ENCODE data around the gene GUK1.

The GUK1 gene

DNA sequence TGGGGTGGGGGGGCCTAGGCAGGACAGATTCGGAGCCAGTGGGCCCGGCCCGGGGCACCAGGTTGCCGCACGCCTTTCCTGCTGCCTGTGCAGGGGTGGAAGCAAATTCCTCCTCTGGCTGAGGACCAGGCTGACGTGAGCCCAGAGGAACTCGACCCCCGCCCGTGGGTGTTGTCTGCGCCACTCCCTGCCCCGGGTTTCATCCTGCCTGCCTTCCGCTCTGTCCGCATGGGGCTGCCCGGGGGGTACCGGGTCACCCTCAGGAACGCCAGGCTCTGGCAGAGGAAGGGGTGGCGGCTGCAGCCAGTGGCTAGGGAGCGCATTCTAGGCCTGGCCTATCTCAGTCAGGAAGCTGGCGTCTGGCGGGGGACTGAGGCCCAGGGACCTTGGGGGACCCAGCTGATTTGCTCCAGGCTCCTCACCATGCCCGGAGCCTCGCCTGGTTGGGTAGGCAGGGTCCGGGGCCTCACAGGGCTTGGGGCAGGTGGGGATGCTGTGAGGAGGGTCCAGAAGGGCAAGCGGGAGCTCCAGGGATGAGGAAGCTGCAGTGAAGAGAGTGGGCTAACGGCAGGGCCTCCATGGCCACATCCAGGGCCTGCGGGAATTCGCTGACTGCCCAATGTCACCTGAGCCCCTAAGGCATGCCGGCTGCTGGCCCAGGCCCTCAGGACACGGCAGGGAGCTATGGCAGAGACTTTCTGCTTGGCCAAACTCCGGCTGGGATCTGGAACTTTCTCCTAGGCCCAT, 23.1 kb downstream of the GUK1 start:
- DNase-seq (ENCODE audit: low read depth): no peak

DNA sequence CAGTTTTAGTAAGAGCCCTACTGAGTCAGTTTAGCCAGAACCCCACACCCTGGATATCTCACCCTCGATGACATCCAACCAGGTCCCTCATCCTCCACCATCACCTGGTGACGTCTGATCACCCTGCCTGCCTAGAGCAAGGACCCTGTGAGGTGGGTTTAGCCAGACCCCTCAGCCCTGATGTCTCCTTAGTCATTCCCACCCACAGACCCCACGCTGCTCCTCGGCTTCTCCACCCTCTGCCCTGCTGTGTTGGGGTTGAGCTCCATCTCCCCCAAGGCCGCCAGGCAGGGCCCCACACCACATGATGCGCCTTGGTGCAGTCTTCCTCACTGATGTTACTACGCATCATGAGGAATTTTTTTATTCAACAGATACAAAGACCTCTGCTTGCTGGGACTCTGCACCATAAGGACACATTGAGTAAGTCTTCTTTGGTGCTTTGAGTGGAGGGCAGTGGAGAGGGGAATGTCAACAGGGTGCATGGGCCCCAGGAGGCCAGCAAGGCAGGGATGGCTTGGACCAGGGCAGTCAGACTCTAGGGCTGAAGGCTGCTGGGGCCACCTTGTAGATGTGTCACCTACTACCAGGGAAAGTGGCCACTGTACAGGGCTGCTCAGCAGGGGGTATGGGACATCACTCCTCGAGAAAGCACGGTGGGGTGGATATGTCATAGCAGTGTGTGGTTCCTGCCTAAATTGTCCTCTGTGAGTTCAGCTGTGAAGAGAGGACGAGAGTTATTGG, 23.9 kb downstream of the GUK1 start:
- no peak for DNase-seq (ENCODE audit: low read depth)

DNA sequence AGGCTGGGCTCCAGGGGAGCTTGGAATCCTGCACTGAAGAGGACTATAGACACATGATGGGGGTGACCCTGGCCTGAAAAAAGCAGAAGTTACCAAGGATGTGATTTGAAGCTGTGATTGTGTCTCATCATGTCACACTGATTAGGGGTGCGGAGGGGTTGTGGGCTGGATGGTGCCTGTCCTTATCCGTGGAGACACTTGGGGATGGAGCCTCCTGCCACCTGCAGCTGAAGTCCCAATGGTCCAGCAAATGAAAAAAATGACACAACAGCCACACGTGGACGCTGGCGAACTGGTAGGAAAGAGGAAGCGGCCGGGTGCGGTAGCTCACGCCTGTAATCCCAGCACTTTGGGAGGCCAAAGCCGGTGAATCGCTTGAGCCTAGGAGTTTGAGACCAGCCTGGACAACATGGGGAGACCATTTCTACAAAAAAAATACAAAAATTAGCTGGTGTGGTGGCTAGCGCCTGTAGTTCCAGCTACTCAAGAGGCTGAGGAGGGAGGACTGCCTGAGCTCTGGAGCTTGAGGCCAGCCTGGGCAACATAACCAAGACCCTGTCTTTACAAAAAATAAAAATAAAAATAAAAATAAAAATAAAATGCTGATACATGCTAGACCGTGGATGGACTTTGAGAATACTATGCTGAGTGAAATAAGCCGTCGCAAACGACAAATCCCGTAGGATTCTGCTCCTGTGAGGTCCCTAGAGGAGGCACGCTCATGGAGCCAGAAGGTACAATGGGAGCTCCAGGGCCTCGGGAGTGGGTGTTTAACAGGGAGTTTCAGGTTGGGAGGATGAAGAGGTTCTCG, 24.7 kb downstream of the GUK1 start:
- DNase-seq (ENCODE audit: low read depth): no peak

DNA sequence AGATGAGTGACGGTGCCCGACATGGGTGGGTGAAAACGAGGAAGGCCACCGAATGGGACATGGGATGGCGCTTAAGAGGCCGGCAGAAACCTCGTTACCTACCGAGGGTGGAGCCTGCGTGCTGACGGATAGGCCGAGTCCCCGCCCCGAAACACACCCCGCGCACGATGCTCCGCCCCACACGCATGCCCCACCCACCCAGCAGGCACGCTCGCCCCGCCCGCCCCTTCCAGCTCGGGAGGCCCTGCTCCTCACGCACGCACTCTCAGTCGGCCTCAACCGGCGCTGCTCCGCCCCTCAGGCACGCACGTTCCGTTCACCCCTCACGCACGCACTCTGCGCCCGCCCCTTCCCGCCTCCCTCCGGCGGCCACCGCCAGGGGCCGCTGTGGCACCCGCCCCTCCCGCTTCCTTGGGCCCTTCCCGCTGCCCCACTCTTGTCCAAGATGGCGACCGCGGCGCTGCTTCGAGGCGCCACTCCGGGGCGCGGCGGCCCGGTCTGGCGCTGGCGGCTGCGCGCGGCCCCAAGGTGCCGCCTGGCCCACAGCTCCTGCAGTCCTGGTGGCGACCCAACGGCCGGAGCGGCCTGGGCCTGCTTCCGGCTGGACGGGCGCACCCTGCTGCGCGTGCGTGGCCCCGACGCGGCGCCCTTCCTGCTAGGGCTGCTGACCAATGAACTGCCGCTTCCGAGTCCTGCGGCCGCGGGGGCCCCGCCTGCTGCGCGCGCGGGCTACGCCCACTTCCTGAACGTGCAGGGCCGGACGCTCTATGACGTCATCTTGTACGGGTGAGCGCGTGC, 25.5 kb downstream of the GUK1 start, which contains the start of gene IBA57:
TSS of gene IBA57 (plus strand) at position 433 of the 798 bp plus-strand sequence. CDS start at position 446, 13 bp downstream.
- DNase-seq (ENCODE audit: low read depth): peak; percentile 99

DNA sequence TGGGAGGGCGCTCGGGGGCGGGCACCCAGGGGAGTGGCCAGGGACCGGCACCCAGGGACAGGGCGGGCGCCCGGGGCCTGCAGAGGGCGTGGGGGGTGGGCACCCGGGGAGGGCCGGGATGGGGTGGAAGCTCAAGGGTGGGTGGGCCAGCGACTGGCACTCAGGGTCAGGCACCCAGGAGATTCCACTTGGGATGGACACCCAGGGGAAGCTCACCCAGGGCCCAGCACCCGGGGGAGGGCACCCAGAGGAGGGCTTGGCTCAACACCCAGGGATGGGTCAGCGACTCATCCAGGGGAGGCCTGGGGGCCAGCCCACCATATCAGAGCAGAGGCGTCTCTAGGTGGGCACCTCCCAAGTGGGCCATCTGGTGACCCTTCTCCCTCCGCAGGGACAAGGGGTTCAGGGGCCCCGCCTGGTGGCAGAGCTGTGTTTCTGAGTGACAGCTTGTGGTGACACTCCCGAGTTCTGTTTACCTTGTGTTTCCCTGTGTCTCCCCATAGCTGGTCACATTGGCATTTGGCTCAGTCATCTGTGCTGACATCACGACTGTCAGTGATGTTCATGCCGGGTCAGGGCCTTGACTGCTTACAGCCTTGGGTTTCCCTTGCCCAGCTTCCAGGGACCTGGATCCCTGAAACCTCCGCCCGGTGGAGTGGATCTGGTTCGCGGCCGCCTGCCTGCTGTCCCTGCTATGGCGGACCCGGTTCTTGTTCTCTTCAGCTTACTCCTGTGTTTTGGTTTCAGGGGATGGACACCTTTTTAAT, 26.3 kb downstream of the GUK1 start:
- peak; percentile 44 for DNase-seq (ENCODE audit: low read depth)

DNA sequence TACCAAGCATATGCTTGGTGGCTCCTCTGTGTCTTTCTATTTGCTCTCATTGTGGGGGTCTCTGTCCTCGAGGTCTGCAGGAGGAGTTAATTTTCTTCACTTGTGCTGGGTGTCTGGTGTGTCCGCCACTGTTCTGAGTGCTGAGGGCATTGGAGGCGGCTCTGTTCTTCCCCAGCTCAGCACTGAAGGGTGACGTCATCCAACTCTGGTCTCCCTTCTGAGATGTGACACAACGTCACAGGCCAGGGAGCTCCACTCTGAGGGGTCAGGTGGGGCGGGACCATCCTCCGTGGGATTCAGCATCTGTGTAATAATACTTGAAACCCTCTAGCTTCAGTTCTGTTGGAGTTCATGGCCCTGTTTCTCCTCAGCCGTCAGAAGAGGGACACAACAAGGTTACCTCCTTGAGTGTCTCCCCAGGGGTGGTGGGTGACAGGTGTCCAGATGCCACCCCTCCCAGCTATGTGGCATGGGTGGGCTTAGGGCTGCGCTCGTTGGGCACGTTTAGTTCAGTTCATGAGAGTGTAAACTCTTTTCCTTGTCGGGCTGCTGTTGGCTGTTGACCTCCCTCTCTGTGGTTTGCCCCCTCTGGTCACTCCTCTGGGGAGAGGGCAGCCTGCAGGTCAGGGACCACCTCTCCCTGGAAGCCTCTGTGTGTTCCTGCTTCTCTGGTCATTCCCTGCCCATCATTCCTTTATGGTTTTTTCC, 28.6 kb downstream of the GUK1 start:
- no peak for DNase-seq (ENCODE audit: low read depth)

DNA sequence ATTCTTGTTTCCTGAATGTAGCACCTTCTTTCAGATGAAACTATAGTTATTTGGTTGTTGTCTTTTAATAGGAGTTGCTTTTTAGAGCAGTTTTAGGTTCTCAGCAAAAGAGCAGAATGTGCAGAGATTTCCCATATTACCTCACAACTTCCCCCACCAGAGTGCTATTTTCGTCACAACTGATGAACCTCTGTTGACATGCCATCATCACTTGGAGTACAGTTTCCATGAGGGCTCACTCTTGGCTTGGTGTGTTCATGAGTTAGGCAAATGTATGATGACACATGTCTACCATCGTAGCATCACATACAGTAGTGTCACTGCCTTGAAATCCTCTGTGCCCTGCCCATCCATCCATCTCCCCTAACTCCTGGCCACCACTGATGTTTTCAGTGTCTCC, 29.3 kb downstream of the GUK1 start:
- no peak for DNase-seq (ENCODE audit: low read depth)

DNA sequence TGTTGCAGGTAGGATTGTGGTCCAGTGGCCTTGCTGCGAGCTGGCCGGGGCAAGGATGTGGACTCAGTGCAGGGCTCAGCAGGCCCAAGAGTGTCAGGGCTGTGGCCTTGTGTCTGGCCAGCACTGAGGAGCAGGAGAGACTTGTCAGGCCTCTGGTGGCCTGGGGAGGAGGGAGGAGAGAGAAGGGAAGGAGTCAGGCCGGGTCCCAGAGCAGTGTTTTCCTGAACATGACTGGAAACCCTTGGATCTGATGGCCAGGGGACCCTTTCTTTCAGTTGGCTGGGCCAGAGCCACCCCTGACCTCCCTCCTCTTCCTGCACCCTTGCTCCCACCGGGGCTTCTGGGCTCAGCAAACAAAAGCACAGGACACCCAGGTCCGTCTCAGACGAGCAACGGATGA, 30.6 kb downstream of the GUK1 start:
- no peak for DNase-seq (ENCODE audit: low read depth)

DNA sequence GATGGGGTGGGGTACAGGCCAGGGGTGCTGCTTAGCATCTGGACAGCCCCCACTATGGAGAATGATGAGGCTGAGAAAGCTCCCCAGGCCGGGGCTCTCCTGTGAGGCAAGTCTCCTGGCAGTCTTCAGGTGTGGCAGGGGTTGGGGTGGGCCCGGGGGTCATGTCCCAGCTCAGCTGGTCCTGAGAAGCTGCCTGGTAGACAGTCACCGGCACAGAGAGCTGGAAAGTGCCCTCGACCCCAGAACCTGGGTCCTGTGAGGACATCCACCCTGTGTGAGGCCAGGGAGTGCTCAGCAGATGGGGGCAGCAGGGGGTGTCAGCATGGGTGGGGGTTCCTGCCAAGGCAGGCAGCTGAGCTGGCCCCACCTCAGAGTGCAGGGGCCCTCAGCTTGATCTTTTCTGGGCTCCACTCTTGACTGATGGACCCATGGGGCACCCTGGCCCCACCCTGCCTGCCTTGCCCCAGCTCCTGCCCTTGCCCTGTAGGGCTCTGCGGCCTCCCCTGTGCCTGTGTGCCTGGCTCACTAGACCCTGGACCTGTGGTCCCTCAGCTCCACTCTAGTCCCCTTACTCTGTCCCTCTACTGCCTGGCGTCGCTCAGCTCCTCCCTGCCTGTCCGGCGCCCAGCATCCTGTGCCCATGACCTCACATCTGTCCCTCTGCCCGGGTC, 31.3 kb downstream of the GUK1 start:
- no peak for DNase-seq (ENCODE audit: low read depth)

DNA sequence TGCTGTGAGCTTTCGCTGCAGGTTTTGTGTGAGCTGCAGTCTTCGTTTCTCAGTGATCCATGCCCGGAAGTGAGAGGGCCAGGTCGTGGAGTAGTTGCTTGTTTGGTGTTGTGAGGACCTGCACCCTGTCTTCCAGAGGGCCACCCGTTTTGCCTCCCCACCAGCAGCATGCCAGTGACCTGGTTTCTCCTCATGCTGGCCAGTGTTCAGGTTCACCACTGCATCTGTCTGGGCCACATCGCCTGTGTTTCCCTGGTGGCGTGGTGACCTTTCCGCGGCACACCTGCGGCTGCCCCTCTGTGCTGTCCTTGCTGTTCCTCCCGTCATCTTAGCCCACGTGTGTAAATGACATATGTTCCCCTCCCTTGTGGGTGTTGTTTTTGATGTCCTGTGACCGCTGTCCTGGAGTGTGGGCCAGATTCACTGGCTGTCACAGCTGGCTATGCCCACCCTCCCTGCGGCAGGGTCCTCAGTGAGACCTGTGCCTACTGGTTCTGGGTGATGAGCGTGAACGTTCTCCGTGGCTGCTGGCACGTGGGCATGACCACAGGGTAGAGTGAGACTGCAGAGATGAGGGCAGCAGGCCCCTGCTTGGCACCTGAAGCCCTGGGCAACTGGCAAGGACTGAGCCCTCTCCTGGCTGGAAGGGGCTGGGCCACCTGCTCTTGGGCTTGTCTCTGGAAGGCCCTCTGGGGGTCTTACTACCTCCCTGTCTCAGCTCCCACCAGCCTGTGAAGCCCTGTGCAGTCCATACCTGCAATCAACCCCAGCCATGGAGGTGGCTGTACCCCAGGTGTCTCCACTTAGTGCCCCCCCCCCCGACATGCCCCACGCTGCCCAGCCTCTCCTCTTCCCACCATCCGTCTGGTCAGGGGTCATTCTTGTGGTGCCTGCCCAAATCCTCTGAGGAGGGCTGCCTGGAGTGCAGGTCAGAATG, 32.8 kb downstream of the GUK1 start:
- DNase-seq (ENCODE audit: low read depth): no peak

DNA sequence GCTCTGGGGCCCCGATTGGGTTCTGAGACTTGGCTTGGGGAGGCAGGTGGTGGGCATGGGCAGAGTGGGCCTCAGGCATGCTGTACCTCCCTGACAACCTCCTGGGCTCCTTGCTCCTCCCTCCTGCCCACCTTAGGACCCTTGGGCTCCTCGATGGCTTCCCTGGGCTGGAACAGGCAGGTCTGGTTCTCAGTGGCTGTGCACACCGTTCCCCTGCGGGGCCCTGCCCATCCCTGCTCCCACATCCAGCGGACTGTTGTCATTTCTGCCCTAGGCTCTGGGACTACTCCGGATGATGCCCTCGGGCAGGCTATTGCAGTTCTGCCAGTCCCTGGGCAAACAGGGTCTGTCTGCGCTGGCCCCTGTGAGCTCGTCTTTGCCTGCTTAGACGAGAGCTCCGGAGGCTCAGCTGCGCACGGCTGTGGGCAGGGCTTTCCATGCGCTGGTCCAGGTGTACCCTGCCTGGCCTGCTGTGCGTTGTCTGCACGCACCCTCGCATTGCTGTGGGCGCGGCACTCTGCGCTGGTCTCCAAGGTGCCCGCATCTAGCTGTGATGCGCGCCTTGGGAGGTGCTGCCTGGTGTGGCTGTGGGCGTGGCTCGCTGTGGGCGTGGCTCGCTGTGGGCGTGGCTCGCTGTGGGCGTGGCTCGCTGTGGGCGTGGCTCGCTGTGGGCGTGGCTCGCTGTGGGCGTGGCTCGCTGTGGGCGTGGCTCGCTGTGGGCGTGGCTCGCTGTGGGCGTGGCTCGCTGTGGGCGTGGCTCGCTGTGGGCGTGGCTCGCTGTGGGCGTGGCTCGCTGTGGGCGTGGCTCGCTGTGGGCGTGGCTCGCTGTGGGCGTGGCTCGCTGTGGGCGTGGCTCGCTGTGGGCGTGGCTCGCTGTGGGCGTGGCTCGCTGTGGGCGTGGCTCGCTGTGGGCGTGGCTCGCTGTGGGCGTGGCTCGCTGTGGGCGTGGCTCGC, 33.7 kb downstream of the GUK1 start:
- DNase-seq (ENCODE audit: low read depth): peak; percentile 25

DNA sequence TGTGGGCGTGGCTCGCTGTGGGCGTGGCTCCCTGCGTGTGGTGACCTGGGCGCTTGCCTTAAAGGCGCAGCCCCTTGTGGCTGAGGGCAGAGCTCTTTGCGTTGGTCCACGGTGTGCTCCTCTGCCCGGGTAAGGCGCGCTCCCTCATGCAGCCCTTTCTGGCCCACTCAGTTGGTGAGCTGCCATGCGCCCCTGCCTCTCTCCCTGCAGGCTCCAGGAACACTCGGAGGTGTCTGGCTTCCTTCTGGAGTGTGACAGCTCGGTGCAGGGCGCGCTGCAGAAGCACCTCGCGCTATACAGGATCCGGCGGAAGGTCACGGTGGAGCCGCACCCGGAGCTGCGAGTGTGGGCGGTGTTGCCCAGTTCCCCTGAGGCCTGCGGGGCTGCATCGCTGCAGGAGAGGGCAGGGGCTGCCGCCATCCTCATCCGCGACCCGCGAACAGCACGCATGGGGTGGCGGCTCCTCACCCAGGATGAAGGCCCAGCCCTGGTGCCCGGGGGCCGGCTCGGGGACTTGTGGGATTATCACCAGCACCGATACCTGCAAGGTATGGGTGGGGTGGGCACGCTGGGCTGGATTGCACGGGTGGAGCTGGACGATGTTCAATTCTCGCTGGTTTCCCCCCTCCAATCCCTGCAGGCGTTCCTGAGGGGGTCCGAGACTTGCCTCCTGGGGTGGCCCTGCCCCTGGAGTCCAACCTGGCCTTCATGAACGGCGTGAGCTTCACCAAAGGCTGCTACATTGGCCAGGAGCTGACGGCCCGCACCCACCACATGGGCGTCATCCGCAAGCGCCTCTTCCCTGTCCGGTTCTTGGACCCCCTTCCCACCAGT, 34.6 kb downstream of the GUK1 start:
- peak; percentile 28 for DNase-seq (ENCODE audit: low read depth)

DNA sequence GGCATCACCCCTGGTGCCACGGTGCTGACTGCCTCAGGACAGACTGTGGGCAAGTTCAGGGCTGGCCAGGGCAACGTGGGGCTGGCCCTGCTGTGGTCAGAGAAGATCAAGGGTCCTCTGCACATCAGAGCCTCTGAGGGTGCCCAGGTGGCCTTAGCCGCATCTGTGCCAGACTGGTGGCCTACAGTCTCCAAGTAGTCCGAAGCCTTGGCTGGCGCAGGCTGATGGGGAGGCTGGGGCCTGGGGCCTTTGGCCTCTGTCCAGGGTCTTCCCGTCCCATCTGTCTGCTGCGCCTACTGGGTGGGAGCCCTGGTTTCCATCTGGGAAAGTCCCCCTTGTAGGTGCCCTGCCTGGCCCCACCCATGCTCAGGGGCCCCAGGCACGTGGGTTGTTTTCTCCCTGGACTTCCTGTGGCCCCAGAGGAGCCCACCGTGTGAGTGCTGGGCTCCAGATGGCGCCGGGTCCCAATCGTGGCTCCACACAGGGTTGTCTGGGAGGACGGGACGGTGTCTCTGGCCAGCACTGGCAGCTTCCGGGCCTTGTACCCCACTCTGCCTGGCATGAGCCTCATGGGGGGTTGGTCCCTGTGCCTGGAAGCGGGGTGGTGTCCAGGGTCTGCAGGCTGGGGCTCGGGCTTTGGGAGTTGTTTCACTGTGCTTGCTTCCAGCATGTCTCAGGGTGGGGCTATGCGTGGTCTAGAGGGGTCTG, 35.4 kb downstream of the GUK1 start:
- no peak for DNase-seq (ENCODE audit: low read depth)

DNA sequence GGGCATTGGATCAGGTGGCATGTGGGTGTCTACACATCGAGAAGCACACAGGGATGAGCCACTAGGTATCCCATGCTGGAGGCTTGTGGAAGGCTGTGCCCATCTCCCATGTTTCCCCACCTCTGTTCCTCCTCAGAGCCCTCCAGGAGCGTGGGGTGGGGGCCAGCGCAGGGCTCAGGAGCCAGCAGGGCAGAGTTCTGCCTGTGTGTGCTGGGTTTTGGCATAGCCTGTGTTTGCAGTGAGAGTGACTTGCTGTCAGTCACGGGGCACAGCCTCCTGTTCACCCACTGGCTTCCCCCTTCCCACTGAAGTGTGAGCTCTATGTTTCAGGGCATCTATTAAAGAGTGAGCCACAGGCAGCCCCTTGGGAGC, 35.9 kb downstream of the GUK1 start:
- no peak for DNase-seq (ENCODE audit: low read depth)

DNA sequence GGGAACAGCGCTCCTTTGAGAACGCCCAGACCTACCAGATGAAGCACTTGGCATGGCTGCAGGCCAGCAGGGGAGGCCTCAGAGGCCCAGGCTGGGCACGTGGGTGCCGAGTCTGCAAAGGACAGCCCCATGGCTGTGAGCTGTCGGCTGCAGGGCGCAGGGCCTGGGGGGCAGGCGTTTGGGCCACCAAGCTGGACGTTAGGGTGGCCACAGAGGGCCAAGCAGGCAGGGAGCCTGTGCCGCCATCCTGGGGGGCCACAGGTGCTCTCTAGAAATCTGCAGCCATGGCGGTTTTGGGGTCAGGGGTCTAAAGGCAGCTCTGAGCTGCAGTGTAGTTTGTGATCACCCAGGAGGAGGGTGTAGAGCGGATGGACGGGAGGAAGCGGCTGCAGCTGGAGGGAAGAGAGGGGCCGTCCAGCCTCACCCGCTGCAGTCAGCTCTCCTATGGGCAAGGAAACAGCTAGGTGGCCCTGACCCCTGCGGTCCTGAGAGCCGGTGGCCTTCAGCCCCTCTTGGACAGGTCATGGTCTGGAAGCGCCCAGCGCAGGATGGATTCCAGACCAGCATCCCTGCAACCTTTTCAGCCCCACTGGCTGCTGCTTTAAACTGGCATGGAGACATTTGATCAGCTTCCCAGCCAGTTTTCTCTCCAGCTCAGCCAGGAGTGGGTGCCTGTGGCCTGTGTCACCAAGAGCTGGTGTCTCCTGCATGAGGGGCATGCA, 36.5 kb downstream of the GUK1 start:
- DNase-seq (ENCODE audit: low read depth): no peak

DNA sequence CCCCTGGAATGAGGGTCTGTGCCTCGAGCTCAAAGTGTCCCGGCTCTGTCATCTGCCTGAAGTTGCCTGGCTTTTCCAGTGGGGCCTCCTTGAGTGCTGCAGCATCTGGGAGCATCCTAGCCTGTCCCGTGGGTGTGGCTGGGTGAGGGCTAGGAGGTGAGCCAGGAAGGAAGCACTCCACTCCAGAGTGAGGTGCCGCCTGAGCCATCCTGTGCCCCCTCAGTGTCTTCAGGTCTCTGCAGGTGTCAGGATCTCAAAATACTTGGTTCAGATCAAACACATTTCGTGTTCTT, 37.0 kb downstream of the GUK1 start:
- DNase-seq (ENCODE audit: low read depth): no peak
